ENCODE results near the gene PLXNA4. TPM values are rescaled to one million over a fixed set of nuclear protein-coding genes. Genes with fewer than 3 reads are reported as not detected.

PLXNA4 gene
- total and polyA plus RNA-seq, 2 donors (not counting 1 experiment from before 2014, with no cell fraction given), result not detected

DNA sequence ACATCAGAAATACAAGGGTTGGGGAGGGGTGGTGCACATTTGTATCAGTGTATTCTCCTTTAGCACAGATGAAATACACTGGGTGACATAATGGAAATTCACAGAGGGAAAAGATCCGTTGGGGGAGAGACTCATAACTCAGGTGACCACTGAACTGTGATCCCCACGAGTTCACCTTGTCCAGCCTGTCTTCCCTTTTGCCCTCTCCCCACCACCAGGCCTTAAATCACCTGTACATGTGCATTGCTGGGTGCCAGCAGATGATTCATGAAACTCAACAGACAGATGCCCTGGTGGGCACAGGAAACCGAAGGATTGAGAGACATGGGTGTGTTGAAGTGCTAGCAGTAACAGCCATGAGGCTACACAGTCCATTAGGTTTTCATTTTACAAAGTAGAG, 253.3 kb downstream of the PLXNA4 start:
- peaks cover 0 to 12% (median 0%) of the 10 kb centered on the region in 3 donors for H3K9me3 ChIP-seq (ENCODE audit: control extremely low read depth in 1 of 3, control insufficient read depth in 2 of 3, insufficient read depth in 1 of 3, low read length in 2 of 3)
- TF ChIP-seq, protein P1, sequence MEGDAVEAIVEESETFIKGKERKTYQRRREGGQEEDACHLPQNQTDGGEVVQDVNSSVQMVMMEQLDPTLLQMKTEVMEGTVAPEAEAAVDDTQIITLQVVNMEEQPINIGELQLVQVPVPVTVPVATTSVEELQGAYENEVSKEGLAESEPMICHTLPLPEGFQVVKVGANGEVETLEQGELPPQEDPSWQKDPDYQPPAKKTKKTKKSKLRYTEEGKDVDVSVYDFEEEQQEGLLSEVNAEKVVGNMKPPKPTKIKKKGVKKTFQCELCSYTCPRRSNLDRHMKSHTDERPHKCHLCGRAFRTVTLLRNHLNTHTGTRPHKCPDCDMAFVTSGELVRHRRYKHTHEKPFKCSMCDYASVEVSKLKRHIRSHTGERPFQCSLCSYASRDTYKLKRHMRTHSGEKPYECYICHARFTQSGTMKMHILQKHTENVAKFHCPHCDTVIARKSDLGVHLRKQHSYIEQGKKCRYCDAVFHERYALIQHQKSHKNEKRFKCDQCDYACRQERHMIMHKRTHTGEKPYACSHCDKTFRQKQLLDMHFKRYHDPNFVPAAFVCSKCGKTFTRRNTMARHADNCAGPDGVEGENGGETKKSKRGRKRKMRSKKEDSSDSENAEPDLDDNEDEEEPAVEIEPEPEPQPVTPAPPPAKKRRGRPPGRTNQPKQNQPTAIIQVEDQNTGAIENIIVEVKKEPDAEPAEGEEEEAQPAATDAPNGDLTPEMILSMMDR (IDR thresholded peaks at IDR 0.05), result no peak
- TF ChIP-seq EZH2 (IDR thresholded peaks at IDR 0.05; ENCODE audit: borderline replicate concordance, insufficient read depth, low read depth, low read length, poor library complexity, severe bottlenecking), result no peak
- H3K4me3 ChIP-seq (ENCODE audit: control extremely low read depth in 1 of 5, extremely low read depth in 1 of 5, insufficient read depth in 1 of 5, low read depth in 2 of 5, low read length in 4 of 5), result no peak overlapping the region
- H4K20me1 ChIP-seq (ENCODE audit: control insufficient read depth, insufficient read depth, low read length, poor library complexity, severe bottlenecking), result no peaks in the 10 kb centered on the region
- ChIA-PET CTCF (no interaction called here), POLR2A (no interaction called here)
- Mint-ChIP-seq H3K27ac (no peak overlapping the region), H3K4me1 (peaks cover 12% of the 10 kb centered on the region), H3K9me3 (ENCODE audit: insufficient read depth) (no peaks in the 10 kb centered on the region), H3K4me3 (no peak overlapping the region), H3K27me3 (peaks cover 30% of the 10 kb centered on the region)
- ATAC-seq (ENCODE audit: low read depth) (no peak), DNase-seq (no peak)
- H3K27ac ChIP-seq (ENCODE audit: low read length in 2 of 2), result no peak overlapping the region
- H3K79me2 ChIP-seq (ENCODE audit: control insufficient read depth, insufficient read depth, low read length), result no peaks in the 10 kb centered on the region
- H3K4me1 ChIP-seq (ENCODE audit: control insufficient read depth in 2 of 2, insufficient read depth in 2 of 2, low read length in 2 of 2), result peaks cover 7 to 10% of the 10 kb centered on the region in 2 donors
- H2AFZ ChIP-seq (ENCODE audit: insufficient read depth, low read depth, low read length, poor library complexity, severe bottlenecking), result no peak overlapping the region
- no peaks in the 10 kb centered on the region for H3K36me3 ChIP-seq (replicated peaks in 1 of 2; ENCODE audit: control extremely low read depth in 1 of 2, control insufficient read depth in 1 of 2, extremely low read depth in 1 of 2, insufficient read depth in 2 of 2, low read length in 1 of 2)
- no peak overlapping the region for H3K9ac ChIP-seq (ENCODE audit: low read length)
- H3K4me2 ChIP-seq (replicated peaks; ENCODE audit: low read depth, low read length, poor library complexity, severe bottlenecking), result no peak overlapping the region
- H3K27me3 ChIP-seq (replicated peaks in 1 of 4; ENCODE audit: control extremely low read depth in 1 of 4, control insufficient read depth in 3 of 4, insufficient read depth in 4 of 4, low read length in 3 of 4), result peaks cover 0 to 23% (median 8%) of the 10 kb centered on the region in 4 experiments
- no CpG with 5 or more reads among the region's 3 CpGs for WGBS (ENCODE audit: insufficient coverage)
- intact Hi-C loops (cut with micrococcal nuclease), result no loop called here

DNA sequence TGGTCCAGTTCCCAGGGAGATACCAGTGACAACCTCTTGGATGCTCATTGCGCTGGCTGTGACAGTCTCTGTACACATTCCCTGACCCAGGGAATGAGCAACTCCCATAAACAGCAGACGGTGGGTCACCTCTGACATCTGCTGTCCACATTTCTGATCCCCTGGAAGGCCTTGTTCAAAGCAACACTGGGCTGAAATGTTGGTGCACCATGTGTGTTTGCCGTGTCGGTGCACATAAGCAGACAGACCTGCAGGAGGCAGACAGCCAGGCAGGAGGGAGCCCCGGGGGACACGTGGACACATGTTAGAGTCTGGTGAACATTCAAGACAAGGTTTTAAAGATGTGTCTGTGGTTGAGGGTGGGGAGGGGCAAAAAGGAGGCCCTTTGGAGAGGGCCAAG, 254.9 kb downstream of the PLXNA4 start:
- Histone ChIP-seq H3K9me3 (ENCODE audit: control extremely low read depth in 1 of 3, control insufficient read depth in 2 of 3, insufficient read depth in 1 of 3, low read length in 2 of 3) (peaks cover 0 to 13% (median 0%) of the 10 kb centered on the region in 3 donors), H3K27me3 (replicated peaks in 1 of 4; ENCODE audit: control extremely low read depth in 1 of 4, control insufficient read depth in 3 of 4, insufficient read depth in 4 of 4, low read length in 3 of 4) (peaks cover 0 to 24% (median 8%) of the 10 kb centered on the region in 4 experiments), H3K79me2 (ENCODE audit: control insufficient read depth, insufficient read depth, low read length) (no peaks in the 10 kb centered on the region), H4K20me1 (ENCODE audit: control insufficient read depth, insufficient read depth, low read length, poor library complexity, severe bottlenecking) (no peaks in the 10 kb centered on the region), H2AFZ (ENCODE audit: insufficient read depth, low read depth, low read length, poor library complexity, severe bottlenecking) (no peak overlapping the region), H3K4me3 (ENCODE audit: control extremely low read depth in 1 of 5, extremely low read depth in 1 of 5, insufficient read depth in 1 of 5, low read depth in 2 of 5, low read length in 4 of 5) (no peak overlapping the region), H3K36me3 (replicated peaks in 1 of 2; ENCODE audit: control extremely low read depth in 1 of 2, control insufficient read depth in 1 of 2, extremely low read depth in 1 of 2, insufficient read depth in 2 of 2, low read length in 1 of 2) (no peaks in the 10 kb centered on the region), H3K27ac (ENCODE audit: low read length in 2 of 2) (no peak overlapping the region), H3K4me2 (replicated peaks; ENCODE audit: low read depth, low read length, poor library complexity, severe bottlenecking) (no peak overlapping the region), H3K4me1 (ENCODE audit: control insufficient read depth in 2 of 2, insufficient read depth in 2 of 2, low read length in 2 of 2) (peaks cover 7 to 10% of the 10 kb centered on the region in 2 donors), H3K9ac (ENCODE audit: low read length) (no peak overlapping the region)
- ChIA-PET POLR2A (no interaction called here), CTCF (interaction anchor here (0.5 to 1.0 kb wide), 4 partner anchors 9 to 1704 kb away, joined by 3 to 4 read pairs (median 3); no protein-coding TSS in a partner anchor)
- no peak overlapping the region for H3K27ac Mint-ChIP-seq
- intact Hi-C loops (cut with micrococcal nuclease), result no loop called here
- peaks cover 12% of the 10 kb centered on the region for H3K4me1 Mint-ChIP-seq
- H3K9me3 Mint-ChIP-seq (ENCODE audit: insufficient read depth), result peaks cover 3% of the 10 kb centered on the region
- no peak for TF ChIP-seq EZH2 (IDR thresholded peaks at IDR 0.05; ENCODE audit: borderline replicate concordance, insufficient read depth, low read depth, low read length, poor library complexity, severe bottlenecking)
- TF ChIP-seq, protein P1 (IDR thresholded peaks at IDR 0.05), result no peak
- 69% methylated on average over 6 of the region's 6 CpGs for WGBS (ENCODE audit: insufficient coverage)
- ATAC-seq (ENCODE audit: low read depth), result no peak
- peaks cover 33% of the 10 kb centered on the region for H3K27me3 Mint-ChIP-seq
- DNase-seq, result no peak
- no peak overlapping the region for H3K4me3 Mint-ChIP-seq

All from B cell (primary cell).